SKM-1 (cell line): ENCODE results near the gene TNFRSF1A.
"Not testable (repeated sequence)": the region's sequence is repeated elsewhere in the genome, so short reads cannot be mapped to it uniquely, and the experiment has no call there.

Experiments used
- DNase-seq: peaks from one replicate; lab custom pipeline; 2025; ENCODE audit not compliant: unreplicated experiment; lab: John Stamatoyannopoulos, UW

TNFRSF1A gene

GRCh38 chr12:6307529-6307928, 34.3 kb downstream of the TNFRSF1A start:
- DNase-seq: peak; percentile 58

DNA sequence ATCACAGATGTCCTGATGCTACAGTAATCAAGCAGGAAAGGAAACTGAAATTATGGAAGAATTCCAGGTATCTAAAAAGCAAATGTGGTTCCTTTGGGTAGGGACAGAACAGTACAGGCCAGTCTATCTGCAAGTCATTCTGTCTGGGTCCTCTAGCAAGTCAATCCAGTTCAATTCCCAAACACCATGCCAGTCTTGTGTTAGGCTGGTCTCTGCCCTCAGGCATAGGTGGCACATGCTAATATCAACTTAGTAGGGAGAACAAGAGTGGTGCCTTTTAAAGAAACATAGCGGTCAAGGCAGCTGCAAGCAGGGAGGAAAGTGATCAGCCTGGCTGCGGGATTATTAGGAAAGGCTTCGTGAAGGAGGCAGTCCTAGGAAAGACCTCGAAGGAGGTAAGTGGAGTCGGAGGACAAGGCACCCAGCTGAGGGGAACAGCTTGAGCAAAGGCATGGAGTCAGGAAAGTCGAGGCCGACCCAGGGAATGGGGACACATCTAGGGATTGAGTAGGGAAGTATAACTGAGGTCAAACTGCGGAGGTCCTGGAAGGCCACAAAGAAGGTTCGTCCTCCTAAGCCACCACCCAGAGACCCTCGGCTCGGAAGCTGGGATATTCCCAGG, 35.2 kb downstream of the TNFRSF1A start:
- no peak for DNase-seq

GRCh38 chr12:6306151-6306550, 35.7 kb downstream of the TNFRSF1A start:
- DNase-seq: no peak

DNA sequence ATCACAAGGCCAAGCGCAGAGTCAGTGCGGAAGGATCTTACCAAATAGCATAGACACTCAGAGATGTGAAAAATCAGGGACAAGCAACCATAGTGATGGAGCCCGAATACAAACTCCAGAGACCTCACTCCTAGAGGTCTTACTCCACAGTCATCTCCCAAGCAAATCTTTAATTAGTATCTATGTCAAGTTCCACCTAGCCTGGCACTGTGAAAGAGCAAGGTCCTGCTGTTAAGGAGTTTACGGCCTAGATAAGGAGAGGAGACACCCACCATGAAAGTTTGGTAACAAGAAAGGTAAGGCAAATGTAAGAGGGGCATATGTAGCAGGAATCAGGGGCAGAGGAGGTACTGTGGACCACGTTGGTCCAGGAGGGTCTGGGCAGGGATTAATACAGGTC, 38.8 kb downstream of the TNFRSF1A start:
- DNase-seq: no peak

DNA sequence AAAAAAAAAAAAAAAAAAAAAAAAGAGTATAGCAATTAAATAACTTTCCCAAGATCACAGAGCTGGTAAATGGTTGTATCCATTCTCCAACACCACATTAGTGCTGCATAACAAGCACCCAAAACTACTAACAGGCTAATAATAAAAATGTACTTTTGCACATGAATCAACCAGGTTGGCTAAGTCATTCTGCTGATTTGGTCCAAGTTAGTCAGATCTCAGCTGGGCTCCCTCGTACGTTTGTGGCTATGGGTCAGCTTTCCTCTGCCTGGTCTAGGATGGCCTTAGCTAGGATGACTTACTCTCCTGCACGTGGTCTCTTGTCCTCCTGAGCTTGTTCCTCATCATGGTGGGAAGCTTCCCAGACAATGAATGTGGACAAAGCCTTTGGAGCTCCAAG, 39.3 kb downstream of the TNFRSF1A start:
- DNase-seq: no peak

DNA sequence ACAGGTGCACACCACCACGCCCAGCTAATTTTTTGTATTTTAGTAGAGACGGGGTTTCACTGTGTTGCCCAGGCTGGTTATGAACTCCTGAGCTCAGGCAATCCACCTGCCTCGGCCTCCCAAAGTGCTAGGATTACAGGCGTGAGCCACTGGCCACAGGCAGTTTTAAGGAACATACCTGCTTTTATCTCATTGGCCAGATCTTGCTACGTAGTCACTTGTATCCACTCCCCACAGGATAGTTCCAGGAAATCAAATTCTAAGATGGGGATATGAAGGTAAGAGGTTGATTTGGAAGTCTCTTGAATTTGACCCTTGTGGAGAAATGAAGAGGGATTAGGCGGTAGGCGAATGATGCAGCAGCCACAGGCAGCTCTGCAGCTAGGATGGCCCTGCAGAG, 40.2 kb downstream of the TNFRSF1A start:
- no peak for DNase-seq

- no peak for DNase-seq
Measured at GRCh38 chr12:6297170-6297569, 44.7 kb downstream of the TNFRSF1A start.

GRCh38 chr12:6295094-6295811, 46.6 kb downstream of the TNFRSF1A start:
- DNase-seq: no peak

- DNase-seq: no peak
Measured at GRCh38 chr12:6294156-6295093, 47.5 kb downstream of the TNFRSF1A start.

GRCh38 chr12:6292606-6293005, 49.3 kb downstream of the TNFRSF1A start:
- no peak for DNase-seq

GRCh38 chr12:6289906-6290305, 52.0 kb downstream of the TNFRSF1A start:
- not testable (repeated sequence) for DNase-seq

DNA sequence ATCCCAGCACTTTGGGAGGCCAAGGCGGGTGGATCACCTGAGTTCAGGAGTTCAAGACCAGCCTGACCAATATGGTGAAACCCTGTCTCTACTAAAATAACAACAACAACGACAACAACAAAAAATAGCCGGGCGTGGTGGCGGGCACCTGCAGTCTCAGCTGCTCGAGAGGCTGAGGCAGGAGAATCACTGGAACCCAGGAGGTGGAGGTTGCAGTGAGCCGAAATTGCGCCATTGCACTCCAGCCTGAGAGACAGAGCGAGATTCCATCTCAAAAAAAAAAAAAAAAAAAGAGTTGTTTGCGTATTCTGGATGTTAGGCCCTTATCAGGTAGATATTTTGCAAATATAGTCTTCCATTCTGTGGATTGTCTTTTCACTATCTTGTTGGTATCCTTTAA, 52.8 kb downstream of the TNFRSF1A start:
- DNase-seq: not testable (repeated sequence)

- no peak for DNase-seq
Measured at GRCh38 chr12:6288235-6288634, 53.6 kb downstream of the TNFRSF1A start.

DNA sequence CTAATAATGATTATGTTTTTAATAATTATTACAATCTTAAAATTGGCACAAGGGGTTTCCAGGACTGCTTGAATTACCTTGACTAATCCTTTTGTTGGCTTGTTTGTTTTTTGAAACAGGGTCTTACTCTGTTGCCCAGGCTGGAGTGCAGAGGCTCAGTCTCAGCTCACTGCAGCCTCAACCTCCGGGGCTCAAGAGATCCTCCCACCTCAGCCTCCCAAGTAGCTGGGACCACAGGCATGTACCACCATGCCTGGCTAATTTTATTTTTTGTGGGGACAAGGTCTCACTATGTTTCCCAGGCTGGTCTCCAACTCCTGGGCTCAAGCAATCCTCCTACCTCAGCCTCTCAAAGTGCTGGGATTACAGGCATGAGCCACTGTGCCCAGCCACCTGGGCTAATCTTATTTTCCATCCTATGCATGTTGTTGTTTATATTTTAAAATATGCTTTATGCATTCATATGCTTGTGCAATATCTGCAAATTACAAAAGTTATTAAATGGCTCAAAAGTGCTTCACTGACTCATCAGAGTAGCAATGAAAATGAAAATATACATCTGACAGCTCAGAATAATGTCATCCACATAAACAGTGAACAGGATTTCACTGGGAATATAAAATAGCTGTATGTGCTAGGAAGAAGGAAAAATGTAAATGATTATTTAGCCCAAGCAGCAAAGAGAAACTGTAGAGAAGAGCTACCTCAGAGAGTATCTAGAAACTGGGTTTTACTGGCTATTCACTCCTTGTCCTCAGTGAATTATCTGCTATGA, 56.2 kb downstream of the TNFRSF1A start:
- DNase-seq: no peak

DNA sequence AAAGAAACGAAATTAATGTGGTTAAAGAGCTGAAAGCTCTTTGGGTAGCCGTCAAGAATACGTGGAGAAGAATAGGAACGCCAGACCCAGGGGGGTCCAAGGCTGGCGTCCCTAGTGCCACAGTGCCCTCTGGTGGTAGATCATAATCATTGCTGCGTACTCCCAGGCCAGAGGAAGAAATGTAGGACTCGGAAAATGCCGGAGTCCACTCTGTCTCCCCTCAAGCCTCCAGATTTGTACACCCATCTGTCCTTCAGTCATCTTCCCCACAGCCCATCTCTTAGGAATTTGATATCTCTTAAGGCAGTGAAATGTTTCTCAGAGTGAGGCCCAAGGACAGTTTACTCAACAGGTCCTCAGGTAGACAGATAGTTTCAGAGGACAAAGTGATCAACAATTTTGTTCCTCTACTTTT, 56.8 kb downstream of the TNFRSF1A start:
- DNase-seq: peak; percentile 5

- DNase-seq: no peak
Measured at GRCh38 chr12:6284273-6284672, 57.6 kb downstream of the TNFRSF1A start.

- DNase-seq: no peak
Measured at GRCh38 chr12:6282453-6282840, 59.4 kb downstream of the TNFRSF1A start.

GRCh38 chr12:6281081-6281809, 60.6 kb downstream of the TNFRSF1A start:
- no peak for DNase-seq

- DNase-seq: no peak
Measured at GRCh38 chr12:6280672-6281071, 61.2 kb downstream of the TNFRSF1A start.

DNA sequence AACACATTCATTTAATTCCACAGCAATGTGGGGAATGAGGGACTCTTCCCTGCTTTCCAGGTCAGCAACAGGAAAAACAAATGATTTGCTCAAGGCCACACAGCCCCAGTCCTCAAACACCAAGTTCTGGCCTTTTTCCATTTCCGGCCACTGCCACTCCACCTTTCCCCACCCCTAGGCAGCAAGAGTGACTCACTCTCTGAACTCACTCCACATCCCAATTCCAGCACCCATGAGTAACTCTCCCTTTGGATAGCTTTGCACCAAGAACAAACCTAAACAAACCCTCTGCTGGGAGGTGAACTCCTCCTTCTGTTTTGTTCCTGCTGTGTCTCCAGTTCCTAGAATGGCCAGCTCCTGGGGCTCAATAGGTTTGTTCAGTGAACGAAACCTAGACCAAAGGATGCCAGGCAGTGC, 61.8 kb downstream of the TNFRSF1A start:
- no peak for DNase-seq
